ENCODE measurements around the gene POFUT1.
"Not testable (repeated sequence)": the region's sequence is repeated elsewhere in the genome, so short reads cannot be mapped to it uniquely, and the experiment has no call there.

The POFUT1 gene

DNA sequence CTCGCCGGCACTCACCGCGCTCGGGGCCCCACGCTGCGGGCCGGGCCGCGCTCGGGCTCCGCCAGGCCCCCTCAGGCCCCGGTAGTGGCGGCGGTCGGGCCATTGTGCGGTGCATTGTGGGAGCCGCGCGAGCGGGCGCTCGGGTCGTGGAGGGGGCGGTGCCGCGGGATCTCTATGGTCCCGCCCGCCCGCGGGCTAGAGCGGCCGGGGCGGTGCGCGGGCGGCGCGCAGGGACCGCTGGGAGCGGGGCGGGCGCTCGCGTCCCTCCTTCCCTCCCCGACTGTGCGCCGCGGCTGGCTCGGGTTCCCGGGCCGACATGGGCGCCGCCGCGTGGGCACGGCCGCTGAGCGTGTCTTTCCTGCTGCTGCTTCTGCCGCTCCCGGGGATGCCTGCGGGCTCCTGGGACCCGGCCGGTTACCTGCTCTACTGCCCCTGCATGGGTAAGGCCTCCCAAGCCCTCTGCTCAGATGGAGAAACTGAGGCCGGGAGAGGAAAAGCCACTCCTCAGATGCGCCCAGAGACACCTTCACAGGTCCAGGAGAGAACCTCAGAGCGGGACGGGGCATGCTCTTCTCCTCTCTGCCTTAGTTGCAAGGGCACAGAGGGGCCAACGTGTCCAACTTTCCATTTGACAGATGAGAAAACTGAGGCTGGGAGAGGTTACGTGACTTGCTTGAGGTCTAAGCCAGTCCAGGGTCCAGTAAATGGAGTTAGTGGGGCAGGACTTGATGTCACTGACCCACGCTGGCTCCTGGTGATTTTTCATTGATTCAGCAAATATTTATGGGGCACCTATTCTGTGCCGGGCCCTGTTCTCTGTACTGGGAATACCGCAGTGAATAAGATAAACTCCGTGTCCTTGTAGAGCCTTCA is at the start of gene POFUT1, which contains the start of gene PLAGL2:
Gene POFUT1, plus strand, starts transcription at position 255 of the 873 bp plus-strand sequence. Its CDS starts 62 bp downstream, at position 317.
Gene PLAGL2, minus strand, starts transcription at position 118 of the 873 bp plus-strand sequence. CDS start 5,565 bp downstream, outside the sequence.
- DNase-seq = peak; percentile 78

DNA sequence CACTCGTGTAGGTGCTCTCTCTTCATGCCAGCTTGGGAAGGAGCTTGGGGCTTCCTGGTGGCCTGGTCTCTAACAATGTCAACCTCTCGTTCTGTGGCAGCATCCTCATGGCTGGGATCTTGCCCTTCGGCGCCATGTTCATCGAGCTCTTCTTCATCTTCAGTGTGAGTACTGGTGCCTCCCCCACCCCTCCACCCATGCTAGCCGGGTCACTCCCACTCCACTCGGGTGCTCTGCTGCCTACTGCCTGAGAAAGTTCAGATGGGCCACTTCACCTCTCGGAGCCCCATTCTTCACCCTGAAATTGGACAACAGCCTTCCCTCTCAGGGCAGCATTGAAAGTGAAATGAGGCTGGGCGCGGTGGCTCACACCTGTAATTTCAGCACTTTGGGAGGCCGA is 49.3 kb upstream of the POFUT1 start:
- no peak for DNase-seq

DNA sequence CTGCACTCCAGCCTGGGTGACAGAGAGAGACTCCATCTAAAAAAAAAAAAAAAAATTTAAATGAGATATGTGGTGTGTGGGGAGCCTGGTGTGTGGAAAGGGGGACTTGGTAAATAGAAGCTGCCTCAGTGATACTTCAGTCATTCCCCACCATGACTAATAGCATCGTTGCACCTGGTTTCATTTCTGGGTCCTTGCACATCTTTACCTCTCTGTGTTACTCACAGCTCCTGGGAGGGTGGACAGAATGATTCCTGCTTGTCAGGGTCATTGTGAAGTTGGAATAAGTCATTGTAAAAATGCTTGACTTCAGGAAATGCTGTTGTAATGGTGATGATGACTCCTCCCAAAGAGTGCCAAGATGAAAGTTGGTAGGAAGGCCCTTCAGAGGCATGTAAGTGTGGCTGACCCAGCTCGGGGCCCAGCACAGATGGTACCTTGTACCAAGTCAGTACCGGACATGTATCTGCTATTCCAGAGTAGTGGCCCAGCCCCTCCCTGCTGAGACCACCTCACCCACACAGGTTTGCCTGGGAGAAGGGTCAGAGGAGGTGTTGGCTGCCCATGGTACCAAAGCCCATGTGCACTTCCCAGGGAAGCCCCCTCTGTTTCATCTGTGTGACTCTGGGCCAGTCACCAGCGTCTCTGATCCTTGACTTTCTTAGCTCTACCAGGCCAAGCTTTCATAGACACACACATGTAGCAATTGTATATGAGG is 48.6 kb upstream of the POFUT1 start:
- DNase-seq = no peak

DNA sequence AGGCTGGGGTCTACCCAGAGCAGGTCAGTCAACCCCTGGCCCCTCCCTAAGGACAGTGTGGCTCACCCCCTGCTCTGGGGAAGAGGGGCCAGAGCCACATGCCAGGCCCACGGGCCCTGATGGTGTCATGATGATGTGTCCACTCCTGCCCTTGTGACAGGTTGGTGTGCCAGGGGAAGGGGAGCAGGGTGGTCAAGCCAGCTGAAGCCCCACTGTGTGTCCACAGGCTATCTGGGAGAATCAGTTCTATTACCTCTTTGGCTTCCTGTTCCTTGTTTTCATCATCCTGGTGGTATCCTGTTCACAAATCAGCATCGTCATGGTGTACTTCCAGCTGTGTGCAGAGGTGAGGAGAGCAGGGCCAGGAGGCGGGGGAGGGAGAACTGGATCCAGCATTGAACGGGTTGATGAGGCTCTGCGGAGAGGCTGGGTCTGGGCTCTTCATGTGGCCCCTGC is 47.9 kb upstream of the POFUT1 start:
- DNase-seq = no peak

DNA sequence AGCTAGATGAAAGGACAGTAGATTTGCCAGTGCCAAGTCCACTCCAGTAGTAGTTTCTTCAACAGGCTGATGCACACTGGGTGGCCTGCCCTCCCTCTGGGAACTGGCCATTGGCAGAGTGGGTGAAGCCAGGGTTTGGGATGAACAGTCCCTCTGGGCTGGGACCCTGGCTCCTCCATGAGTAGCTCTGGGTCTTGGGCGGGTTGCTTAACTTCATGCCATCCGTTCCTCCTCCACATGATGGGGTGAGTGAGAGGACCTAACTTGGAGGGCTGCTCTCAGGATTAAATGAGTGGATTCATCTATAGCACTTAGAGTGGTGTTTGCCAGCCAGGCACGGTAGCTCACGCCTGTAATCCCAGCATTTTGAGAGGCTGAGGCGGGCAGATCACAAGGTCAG is 47.3 kb upstream of the POFUT1 start:
- no peak for DNase-seq

DNA sequence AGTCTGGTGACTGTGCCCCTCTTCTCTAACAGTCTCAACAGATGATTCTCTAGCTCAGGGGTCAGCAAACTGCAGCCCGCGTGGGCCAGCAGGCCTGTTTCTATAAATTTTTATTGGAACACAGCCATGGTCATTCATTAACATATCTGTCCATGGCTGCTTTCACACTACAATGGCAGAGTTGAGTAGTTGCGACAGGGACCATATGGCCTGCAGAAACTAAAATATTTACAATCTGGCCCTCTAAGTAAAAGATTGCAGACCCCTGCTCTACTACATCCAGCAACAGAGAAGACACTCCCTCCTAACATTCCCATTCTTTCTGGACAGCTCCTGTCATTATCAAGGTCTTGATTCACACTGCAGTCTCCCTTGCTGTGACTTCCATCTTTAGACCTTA is 45.3 kb upstream of the POFUT1 start:
- no peak for DNase-seq

DNA sequence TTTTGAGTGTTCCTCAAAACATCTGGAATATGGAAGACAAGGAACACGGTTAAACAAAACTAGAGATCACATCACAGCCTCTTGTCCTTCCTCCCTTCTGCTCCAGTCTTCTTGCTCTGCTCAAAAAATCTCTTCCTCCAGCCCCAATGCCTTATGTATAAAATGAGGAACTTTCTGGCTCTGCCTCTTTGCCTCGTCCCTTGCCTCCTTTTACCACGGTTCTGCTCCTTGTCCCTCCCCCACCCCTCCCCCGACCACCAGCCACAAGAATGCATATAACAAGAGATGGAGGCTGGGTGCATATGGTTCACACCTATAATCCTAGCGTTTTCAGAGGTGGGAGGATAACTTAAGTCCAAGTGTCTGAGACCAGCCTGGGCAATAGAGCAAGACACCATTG is 43.7 kb upstream of the POFUT1 start:
- DNase-seq = no peak

DNA sequence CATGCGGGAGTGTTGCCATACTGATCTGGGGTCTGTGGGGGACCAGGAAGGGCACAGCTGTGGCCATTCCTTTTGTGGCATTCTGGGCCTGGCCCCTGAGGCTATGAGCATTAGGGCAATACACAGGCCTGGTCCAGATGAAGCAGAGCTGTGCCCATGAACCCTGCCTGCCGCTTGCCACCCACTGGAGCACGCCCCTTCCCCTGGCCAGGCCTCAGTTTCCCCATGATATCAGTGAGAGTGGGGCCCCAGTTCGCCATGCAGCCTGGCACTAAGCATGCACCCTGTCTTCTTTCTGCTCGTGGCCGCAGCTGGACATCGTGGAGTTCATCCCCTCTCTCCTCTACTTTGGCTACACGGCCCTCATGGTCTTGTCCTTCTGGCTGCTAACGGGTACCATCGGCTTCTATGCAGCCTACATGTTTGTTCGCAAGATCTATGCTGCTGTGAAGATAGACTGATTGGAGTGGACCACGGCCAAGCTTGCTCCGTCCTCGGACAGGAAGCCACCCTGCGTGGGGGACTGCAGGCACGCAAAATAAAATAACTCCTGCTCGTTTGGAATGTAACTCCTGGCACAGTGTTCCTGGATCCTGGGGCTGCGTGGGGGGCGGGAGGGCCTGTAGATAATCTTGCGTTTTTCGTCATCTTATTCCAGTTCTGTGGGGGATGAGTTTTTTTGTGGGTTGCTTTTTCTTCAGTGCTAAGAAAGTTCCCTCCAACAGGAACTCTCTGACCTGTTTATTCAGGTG is 42.5 kb upstream of the POFUT1 start:
- DNase-seq = no peak

DNA sequence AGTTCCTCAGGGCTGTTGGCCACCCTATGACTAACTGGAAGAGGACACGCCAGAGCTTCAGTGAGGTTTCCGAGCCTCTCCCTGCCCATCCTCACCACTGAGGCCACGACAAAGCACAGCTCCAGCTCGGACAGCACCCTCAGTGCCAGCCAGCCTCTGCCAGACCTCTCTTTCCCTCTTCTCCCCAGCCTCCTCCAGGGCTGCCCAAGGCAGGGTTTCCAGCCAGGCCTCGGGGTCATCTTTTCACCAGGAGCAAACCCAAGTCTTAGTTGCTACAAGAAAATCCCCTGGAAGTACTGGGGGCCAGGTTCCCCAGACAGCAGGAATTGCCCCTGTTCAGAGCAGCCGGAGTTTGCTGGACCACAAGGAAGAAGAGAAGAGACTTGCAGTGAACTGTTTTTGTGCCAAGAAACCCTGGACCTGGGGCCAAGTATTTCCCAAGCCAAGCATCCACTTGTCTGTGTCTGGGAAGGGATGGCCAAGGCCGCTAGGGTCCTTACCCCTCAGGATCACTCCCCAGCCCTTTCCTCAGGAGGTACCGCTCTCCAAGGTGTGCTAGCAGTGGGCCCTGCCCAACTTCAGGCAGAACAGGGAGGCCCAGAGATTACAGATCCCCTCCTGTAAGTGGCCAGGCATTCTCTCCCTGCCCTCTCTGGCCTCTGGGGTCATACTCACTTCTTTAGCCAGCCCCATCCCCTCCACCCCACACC is 41.7 kb upstream of the POFUT1 start:
- DNase-seq = no peak

DNA sequence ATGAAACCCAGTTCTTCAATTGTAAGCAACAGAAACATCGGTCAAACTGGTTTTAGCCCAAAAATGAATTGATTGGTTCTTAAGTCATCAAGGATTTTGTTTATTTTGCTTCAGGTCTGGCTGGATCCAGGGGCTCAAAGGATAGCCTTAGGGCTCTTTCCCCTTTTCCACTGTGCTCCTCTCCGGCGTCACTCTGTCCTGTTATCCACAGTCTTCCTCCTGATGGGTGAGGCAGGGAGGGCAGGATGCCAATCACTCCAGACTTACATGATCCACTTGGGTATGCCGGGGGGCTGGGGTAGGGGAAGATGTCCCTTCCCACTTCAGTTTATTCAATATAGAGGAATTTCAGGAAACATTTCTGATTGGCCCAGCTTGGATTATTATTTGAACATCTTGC is 40.1 kb upstream of the POFUT1 start:
- DNase-seq = no peak

DNA sequence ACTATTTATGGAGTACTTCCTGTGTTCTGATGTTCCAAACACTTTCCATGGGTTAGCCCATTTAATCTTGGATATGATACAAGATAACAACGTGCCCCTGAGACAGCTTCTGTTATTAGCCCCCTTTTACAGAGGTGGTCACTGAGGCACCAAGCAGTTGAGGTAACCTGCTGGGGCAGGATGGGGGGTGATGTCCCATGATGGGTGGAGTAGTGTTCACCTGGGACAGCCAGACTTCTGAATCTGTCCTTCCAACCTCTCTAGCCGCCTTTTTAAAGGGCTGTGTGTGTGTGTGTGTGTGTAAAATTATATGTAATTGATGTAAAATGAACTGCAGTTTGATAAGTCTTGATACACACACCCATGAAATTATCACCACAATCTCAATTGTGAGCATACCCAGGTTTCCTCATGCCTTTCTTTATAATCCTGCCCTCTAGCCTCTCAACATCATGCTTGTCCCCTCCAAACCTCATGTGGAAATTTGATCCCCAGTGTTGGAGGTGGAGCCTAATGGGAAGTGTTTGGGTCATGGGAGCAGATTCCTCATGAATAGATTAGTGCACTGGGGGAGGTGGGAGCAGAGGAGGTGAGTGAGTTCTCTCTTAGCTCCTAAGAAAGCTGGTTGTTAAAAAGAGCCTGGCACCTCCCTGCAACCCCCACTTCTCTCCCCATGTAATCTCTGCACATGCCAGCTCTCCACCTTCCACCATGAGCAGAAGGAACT is 39.3 kb upstream of the POFUT1 start:
- DNase-seq = peak; percentile 60

DNA sequence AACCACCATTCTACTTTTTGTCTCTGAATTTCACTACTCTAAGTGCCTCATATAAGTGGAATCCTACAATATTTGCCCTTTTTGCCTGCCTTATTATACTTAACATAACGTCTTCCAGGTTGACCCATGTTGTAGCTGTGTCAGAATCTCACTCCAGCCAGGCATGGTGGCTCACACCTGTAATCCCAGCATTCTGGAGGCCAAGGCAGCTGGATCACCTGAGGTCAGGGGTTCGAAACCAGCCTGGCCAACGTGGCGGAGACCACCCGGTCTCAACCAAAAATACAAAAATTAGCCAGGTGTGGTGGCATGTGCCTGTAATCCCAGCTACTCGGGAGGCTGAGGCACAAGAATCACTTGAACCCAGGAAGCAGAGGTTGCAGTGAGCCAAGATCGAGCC is 30.0 kb upstream of the POFUT1 start:
- not testable (repeated sequence) for DNase-seq

DNA sequence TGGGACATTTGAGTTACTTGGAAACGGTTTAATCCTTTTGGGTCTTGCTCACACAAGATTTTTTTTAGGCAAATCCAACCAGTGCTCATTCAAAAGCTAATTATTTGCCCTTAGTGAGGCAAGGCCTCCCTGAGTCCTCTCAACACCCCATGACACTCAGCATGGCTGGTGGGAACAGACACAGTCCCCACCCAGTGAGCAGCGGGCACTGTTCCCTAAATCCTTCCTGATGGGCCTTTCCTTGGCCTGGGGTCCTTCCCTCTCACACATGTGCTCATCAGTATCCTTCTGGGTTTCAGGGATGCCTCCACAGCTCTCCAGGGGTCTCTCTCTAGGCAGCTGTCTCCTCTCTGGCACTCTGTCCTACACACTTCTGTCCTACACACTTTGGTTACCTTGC is 28.2 kb upstream of the POFUT1 start:
- DNase-seq = no peak

DNA sequence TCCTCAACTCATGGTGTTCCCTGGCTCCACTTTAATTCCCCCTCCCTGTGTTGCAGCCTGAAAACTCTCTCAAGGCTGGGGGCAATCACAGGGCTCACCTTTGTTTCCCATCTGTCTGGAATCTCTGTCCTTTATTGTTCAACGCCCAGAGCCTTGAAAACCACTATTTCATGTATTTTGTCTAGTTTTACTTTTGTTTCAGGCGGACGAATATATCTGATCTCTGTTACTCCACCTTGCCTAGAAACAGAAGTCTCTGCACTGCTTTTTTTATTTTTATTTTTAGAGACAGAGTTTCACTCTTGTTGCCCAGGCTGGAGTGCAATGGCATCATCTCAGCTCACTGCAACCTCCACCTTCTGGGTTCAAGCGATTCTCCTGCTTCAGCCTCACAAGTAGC is 27.7 kb upstream of the POFUT1 start:
- DNase-seq = no peak

DNA sequence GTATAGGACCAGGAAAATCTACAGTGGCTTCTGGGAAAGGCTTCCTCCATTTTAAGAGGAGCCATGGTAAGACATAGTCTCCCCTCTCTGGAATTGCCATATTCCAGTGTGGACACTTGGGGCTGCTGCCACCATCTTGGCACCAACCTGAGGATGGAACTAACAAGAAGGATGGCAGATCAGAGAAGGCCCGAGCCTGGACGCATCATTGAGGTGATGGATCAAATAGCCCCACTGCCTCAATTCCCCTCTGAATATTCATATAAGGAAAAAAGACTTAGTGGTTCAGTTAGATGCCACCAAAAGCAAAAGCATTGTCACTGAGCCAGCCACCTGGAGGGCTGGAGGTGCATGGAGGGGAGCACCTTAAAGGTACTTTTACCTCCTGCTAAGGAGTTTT is 26.1 kb upstream of the POFUT1 start:
- no peak for DNase-seq

DNA sequence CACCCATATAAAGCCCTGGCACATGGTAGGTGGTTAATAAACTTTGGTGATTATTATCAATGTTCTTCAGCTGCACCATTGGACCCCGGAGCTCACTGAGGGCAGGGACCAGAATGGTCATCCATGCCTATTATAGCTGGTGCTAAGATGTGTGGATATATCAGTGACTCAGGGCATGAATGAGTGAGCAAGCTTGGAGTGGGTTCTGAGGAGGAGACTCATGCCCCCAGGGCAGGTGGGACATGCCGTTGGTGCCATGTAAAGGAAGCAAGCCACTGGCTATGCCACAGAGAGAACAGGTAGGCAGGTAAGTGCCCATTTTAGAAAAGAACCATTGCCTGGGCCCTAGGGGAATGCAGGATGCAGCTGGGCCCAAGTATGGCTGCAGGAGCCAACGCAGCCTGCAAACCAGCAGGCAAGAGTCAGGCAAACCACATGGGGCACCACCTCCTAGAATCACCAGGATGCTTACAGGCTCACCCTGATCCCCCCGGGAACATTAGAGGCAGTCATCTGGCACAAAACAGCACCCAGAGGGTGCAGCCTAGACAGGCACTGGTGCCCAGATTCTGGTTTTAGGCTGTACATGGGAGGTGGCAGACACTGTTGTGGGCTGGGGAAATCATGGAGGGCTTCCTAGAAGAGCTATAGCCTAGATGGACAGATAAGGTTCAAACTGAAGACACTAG is 23.6 kb upstream of the POFUT1 start:
- DNase-seq = no peak

DNA sequence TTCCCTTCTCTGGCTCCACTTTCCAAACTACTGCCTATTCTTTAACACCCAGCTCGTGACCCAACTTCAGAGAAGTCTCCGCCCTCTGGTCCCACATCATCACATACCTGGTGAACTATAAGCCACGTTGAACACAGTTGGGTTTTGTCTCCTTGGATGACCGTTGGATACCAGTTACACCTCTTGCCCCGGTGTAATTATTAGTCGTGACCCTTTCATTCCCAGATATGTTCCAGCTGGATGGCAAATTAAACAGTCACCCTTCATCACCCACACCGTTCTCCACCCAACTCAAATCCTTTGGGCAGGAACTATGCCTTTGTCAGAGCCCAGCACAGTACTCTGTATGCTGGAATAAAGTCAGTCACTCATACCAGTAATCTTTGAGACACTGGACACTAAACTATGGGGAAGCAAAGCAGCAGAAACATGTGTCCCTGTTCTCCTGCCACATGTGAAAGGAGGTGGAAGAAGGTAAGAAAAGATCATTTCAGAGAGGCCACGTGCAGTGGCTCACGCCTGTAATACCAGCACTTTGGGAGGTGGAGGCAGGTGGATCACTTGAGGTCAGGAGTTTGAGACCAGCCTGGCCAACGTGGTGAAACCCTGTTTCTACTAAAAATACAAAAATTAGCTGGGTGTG is 22.6 kb upstream of the POFUT1 start:
- no peak for DNase-seq

DNA sequence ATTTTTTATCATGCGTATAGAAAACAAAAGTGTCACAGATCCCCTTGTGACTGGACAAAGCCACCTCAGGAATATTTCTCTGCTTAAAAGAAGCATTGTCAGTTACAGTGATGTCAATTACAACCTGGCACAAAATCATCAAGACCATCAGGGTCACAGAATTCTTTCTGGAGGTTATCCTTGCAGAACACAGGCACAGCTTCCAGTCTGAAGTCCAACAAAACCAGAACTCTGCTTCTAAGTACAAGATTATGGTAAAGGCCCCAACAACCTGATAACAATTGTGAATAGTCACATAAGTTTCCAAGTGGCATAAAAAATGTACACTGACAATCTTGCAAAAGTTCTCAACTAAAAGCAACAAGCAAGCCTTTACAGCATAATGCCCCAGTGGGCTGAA is 21.2 kb upstream of the POFUT1 start:
- DNase-seq = no peak

DNA sequence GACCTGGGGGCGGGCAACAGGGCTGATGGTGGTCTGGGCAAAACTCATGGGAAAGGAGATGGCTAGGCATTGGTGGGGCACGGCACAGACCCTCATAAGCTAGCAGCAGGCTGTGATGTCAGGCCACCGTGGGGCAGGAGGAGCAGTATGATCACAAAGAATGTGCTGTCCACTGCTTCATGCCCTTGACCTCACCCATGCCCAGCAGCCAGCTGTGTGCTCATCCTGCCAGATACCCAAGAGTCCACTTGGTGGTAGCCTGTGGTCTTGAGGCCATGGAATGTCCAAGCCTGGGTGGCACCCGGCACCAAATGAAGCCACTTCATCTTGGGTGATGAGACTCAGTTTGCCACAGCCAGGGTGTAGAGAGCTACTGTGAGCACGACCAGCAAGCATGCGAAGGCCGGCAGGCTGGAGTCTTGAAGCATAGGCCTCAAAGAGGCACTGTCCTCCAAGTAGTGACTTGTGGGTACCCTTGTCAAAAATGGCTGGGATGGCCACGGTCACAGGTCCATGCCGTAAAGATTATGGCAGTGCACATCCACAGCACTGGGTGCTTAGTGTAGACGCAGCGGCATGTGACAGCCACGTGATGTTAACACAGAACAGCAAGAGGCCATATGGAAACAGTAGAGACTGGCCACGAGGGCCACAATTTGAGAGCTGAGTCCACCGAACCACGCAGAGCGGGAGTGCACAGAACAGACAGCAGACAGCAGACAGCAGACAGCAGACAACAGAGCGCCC is 19.1 kb upstream of the POFUT1 start:
- DNase-seq = no peak

DNA sequence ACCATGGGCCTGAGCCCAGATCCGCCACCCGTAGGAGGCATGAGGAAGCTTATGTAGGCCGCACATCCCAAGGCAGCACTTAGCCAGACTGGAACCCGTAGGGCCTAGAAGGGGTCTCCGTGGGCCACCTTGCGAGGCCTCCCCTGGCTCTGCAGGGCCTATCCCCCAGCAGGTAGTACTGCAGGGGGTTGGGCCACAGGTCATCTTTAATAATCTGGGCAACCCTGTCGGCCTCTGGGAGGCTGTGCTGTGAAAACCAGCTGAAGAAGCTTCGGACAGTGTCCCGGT is 18.6 kb upstream of the POFUT1 start:
- no peak for DNase-seq

Data from NCI-H510A treated with DMSO at 0.1 percent for 48 hours (cell line).